Measurements from ENCODE around the gene NCBP2L. TPM values are rescaled to one million over a fixed set of nuclear protein-coding genes. Genes with fewer than 3 reads are reported as not detected.

The NCBP2L gene
- total RNA-seq, 1 experiment from 2014 or later = 0.20 TPM

DNA sequence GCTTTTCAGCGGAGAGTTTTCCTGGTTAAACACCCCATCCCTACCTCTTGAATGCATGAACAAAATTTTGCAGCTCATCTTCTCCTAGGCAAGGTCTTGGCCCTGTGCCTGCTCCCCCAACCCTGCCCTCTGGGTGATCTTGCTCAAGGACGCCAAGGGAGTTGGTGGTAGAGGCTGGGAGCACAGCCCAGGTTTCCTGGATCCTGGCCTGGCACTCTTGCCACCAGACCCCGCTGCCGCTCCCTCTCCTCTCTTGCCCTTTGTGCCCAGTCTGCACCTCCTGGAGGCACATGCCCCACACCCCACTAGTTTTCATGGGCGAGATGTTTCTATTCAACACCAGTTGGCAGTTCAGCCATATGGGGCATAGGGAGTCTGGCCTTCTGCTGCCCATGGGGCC, 39.3 kb upstream of the NCBP2L start (continued):
- TF ChIP-seq, protein P1, sequence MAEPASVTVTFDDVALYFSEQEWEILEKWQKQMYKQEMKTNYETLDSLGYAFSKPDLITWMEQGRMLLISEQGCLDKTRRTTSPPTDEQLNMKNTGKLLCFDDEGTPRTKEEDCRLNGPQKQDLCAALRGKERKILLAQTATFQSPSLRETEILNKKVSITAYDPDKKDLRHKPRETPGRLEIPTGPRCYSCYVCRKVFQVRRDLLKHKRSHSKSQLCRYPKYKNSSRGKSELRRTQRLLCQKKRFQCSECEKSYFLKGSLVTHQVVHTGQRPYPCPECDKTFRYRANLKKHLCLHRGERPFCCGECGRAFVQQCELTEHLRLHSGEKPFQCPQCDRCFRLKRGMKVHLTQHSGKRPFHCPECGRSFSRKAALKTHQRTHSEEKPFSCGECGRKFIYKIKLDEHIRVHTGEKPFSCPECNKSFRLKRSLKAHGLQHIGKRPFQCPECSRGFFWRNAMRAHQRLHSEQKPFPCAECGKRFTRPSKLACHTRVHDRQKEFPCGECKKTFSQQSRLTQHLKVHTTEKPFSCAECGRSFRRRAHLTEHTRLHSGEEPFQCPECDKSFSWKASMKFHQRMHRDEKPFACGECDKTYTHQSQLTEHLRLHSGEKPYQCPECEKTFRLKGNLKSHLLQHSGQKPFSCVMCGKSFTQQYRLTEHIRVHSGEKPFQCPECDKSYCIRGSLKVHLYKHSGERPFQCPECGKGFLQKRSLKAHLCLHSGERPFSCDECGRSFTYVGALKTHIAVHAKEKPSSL (CRISPR knock-in tag; conservative IDR thresholded peaks at IDR 0.05) = no peak
- TF ChIP-seq, protein P2, sequence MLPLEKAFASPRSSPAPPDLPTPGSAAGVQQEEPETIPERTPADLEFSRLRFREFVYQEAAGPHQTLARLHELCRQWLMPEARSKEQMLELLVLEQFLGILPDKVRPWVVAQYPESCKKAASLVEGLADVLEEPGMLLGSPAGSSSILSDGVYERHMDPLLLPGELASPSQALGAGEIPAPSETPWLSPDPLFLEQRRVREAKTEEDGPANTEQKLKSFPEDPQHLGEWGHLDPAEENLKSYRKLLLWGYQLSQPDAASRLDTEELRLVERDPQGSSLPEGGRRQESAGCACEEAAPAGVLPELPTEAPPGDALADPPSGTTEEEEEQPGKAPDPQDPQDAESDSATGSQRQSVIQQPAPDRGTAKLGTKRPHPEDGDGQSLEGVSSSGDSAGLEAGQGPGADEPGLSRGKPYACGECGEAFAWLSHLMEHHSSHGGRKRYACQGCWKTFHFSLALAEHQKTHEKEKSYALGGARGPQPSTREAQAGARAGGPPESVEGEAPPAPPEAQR (CRISPR knock-in tag; IDR thresholded peaks at IDR 0.05) = no peak
- TF ChIP-seq GTF2I (CRISPR knock-in tag; conservative IDR thresholded peaks at IDR 0.05) = no peak

DNA sequence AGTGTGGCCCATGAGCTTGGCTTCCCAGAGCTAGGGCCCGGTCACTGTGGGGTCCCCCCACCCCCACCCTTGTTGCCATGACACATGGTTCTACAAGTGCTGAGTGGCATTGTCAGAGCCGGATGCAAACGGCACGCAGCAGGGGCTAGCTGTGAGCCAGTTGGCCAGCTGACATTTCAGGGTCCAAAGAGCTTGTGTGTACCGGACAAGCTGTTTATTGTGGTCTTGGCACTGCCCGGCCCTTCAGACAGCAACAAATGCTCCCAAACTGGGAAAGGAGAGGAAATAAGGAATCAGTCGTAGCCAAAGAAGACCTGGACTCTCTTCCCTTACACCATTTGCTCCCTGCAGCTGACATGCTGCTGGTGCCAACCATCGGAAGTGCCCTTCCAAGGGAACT, 38.8 kb upstream of the NCBP2L start:
- no peak overlapping the region for H3K4me3 Mint-ChIP-seq
- H3K27me3 Mint-ChIP-seq (ENCODE audit: low read depth) = peaks cover 9% of the 10 kb centered on the region; the same call in 1 of the 2 replicates
- no peaks in the 10 kb centered on the region for H3K9me3 Mint-ChIP-seq
- H3K4me1 Mint-ChIP-seq = peaks cover 35% of the 10 kb centered on the region
- no peak for ATAC-seq
- CTCF ChIA-PET = no interaction called here
- POLR2A ChIA-PET = no interaction called here
- no peak for DNase-seq (ENCODE audit: low spot score)
- H3K36me3 Mint-ChIP-seq = no peaks in the 10 kb centered on the region
- H3K27ac Mint-ChIP-seq = no peak overlapping the region
- TF ChIP-seq NFYB (CRISPR knock-in tag; conservative IDR thresholded peaks at IDR 0.05; ENCODE audit: low read depth) (no peak), NFE2L1 (CRISPR knock-in tag; IDR thresholded peaks at IDR 0.05) (no peak), PRRX2 (CRISPR knock-in tag; IDR thresholded peaks at IDR 0.05) (no peak), ZNF138 (CRISPR knock-in tag; conservative IDR thresholded peaks at IDR 0.05) (no peak), JAZF1 (CRISPR knock-in tag; IDR thresholded peaks at IDR 0.05) (no peak), FOXJ3 (CRISPR knock-in tag; IDR thresholded peaks at IDR 0.05; ENCODE audit: borderline replicate concordance) (no peak)
- TF ChIP-seq, protein P3, sequence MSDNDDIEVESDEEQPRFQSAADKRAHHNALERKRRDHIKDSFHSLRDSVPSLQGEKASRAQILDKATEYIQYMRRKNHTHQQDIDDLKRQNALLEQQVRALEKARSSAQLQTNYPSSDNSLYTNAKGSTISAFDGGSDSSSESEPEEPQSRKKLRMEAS (CRISPR knock-in tag; IDR thresholded peaks at IDR 0.05) = no peak
- TF ChIP-seq, protein P4, sequence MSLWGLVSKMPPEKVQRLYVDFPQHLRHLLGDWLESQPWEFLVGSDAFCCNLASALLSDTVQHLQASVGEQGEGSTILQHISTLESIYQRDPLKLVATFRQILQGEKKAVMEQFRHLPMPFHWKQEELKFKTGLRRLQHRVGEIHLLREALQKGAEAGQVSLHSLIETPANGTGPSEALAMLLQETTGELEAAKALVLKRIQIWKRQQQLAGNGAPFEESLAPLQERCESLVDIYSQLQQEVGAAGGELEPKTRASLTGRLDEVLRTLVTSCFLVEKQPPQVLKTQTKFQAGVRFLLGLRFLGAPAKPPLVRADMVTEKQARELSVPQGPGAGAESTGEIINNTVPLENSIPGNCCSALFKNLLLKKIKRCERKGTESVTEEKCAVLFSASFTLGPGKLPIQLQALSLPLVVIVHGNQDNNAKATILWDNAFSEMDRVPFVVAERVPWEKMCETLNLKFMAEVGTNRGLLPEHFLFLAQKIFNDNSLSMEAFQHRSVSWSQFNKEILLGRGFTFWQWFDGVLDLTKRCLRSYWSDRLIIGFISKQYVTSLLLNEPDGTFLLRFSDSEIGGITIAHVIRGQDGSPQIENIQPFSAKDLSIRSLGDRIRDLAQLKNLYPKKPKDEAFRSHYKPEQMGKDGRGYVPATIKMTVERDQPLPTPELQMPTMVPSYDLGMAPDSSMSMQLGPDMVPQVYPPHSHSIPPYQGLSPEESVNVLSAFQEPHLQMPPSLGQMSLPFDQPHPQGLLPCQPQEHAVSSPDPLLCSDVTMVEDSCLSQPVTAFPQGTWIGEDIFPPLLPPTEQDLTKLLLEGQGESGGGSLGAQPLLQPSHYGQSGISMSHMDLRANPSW (CRISPR knock-in tag; conservative IDR thresholded peaks at IDR 0.05; ENCODE audit: low read depth) = no peak
- TF ChIP-seq, protein P5, sequence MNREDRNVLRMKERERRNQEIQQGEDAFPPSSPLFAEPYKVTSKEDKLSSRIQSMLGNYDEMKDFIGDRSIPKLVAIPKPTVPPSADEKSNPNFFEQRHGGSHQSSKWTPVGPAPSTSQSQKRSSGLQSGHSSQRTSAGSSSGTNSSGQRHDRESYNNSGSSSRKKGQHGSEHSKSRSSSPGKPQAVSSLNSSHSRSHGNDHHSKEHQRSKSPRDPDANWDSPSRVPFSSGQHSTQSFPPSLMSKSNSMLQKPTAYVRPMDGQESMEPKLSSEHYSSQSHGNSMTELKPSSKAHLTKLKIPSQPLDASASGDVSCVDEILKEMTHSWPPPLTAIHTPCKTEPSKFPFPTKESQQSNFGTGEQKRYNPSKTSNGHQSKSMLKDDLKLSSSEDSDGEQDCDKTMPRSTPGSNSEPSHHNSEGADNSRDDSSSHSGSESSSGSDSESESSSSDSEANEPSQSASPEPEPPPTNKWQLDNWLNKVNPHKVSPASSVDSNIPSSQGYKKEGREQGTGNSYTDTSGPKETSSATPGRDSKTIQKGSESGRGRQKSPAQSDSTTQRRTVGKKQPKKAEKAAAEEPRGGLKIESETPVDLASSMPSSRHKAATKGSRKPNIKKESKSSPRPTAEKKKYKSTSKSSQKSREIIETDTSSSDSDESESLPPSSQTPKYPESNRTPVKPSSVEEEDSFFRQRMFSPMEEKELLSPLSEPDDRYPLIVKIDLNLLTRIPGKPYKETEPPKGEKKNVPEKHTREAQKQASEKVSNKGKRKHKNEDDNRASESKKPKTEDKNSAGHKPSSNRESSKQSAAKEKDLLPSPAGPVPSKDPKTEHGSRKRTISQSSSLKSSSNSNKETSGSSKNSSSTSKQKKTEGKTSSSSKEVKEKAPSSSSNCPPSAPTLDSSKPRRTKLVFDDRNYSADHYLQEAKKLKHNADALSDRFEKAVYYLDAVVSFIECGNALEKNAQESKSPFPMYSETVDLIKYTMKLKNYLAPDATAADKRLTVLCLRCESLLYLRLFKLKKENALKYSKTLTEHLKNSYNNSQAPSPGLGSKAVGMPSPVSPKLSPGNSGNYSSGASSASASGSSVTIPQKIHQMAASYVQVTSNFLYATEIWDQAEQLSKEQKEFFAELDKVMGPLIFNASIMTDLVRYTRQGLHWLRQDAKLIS (CRISPR knock-in tag; IDR thresholded peaks at IDR 0.05; ENCODE audit: borderline replicate concordance) = no peak

DNA sequence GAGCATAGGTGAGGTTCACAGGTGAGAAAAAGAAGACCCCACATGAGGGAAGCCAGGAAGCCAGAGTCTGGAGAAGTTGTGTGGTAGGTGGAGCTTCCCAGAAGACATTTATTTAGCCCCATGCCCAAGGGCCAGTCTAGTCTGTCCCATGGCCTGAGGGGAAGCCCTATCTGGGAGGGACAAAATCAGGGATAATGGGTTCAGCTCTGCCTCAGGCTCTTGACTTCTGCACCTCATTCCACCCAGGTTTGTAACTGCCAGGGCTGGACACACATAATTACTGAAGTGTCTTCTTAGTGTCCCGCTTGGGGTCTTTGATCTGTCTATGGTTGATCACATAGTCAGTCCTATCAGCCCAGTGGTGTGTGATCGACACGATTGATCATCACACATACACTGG, 38.0 kb upstream of the NCBP2L start:
- no peaks in the 10 kb centered on the region for H3K36me3 Mint-ChIP-seq
- ChIA-PET POLR2A (interaction anchor here (2.9 kb wide), 1 partner anchor 23 kb away, joined by 13 read pairs; no protein-coding TSS in a partner anchor), CTCF (no interaction called here)
- H3K27me3 Mint-ChIP-seq (ENCODE audit: low read depth) = peaks cover 9% of the 10 kb centered on the region; the same call in 1 of the 2 replicates
- no peaks in the 10 kb centered on the region for H3K9me3 Mint-ChIP-seq
- peaks cover 35% of the 10 kb centered on the region for H3K4me1 Mint-ChIP-seq
- DNase-seq (ENCODE audit: low spot score) (no peak), ATAC-seq (no peak)
- H3K4me3 Mint-ChIP-seq = no peak overlapping the region
- no peak overlapping the region for H3K27ac Mint-ChIP-seq
- TF ChIP-seq NFYB (CRISPR knock-in tag; conservative IDR thresholded peaks at IDR 0.05; ENCODE audit: low read depth) = no peak
- TF ChIP-seq FOXK1 (CRISPR knock-in tag; IDR thresholded peaks at IDR 0.05) = no peak
- no peak for TF ChIP-seq ATF1 (CRISPR knock-in tag; IDR thresholded peaks at IDR 0.05)
- no peak for TF ChIP-seq TP53 (CRISPR knock-in tag; IDR thresholded peaks at IDR 0.05)
- no peak for TF ChIP-seq IRF2 (CRISPR knock-in tag; IDR thresholded peaks at IDR 0.05; ENCODE audit: borderline replicate concordance, low read depth)
- TF ChIP-seq, protein P6, sequence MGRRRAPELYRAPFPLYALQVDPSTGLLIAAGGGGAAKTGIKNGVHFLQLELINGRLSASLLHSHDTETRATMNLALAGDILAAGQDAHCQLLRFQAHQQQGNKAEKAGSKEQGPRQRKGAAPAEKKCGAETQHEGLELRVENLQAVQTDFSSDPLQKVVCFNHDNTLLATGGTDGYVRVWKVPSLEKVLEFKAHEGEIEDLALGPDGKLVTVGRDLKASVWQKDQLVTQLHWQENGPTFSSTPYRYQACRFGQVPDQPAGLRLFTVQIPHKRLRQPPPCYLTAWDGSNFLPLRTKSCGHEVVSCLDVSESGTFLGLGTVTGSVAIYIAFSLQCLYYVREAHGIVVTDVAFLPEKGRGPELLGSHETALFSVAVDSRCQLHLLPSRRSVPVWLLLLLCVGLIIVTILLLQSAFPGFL (CRISPR knock-in tag; IDR thresholded peaks at IDR 0.05; ENCODE audit: borderline replicate concordance) = no peak
- no peak for TF ChIP-seq JUN (CRISPR knock-in tag; IDR thresholded peaks at IDR 0.05)
- no peak for TF ChIP-seq SOX15 (CRISPR knock-in tag; IDR thresholded peaks at IDR 0.05)
- no peak for TF ChIP-seq PRRX2 (CRISPR knock-in tag; IDR thresholded peaks at IDR 0.05)
